HepG2 (cell line): ENCODE data around the gene ZNF780B. TPM values are rescaled to one million over a fixed set of nuclear protein-coding genes. Genes with fewer than 3 reads are reported as not detected.
A peak's percentile ranks its signal among the peaks of the same experiment; 100 is the strongest.

Experiments
- CCAR2 ChIP-seq: fragments of 200-400 bp; formaldehyde crosslinking; optimal IDR thresholded peaks from 2 replicates; pipeline ENCODE3; 2018; ENCODE audit warnings: low read depth, mild to moderate bottlenecking, low read length, moderate library complexity
- CEBPB ChIP-seq: IDR thresholded peaks from 2 replicates; pipeline ENCODE4 v1.6.1; 2011; ENCODE audit warnings: low read depth, low read length, improper control_type of control experiment, borderline replicate concordance
- HMG20B ChIP-seq: conservative IDR thresholded peaks from 2 replicates; pipeline ENCODE4 v1.6.1; 2016; ENCODE audit warnings: missing genetic modification reagents, missing compliant biosample characterization
- PHF20 ChIP-seq: sonication (generic); formaldehyde crosslinking; IDR thresholded peaks from 2 replicates; pipeline ENCODE4 v1.5.0; 2020; ENCODE audit warnings: mild to moderate bottlenecking, missing genetic modification reagents
- RFX3 ChIP-seq: IDR thresholded peaks from 2 replicates; pipeline ENCODE4 v1.6.1; 2016; ENCODE audit warnings: missing biosample characterization, missing genetic modification reagents
- TCF12 ChIP-seq, 2 experiments: fragments of 450-650 bp in 1 of 2; sonication (generic) in 1 of 2; formaldehyde crosslinking in 1 of 2; IDR thresholded peaks; 2 replicates each; pipeline versions ENCODE4 v1.6.1 to v1.8.0; 2017 to 2022; ENCODE audit warnings: antibody characterized with exemption in 1 of 2, mild to moderate bottlenecking in 1 of 2, missing genetic modification reagents in 1 of 2, moderate library complexity in 1 of 2
- ZNF772 ChIP-seq: sonication (generic); formaldehyde crosslinking; IDR thresholded peaks from 2 replicates; pipeline ENCODE4 v1.5.0; 2020; ENCODE audit warnings: mild to moderate bottlenecking, missing genetic modification reagents
- polyA plus RNA-seq, 8 experiments: library from polyadenylated mRNA; depleted of rRNA in 3 of 8; stranded (reverse) in 7 of 8; unstranded in 1 of 8; fragments of >200 nt; fragmentation: Illumina TruSeq in 4 of 8; extraction: Trizol in 4 of 8; gene quantifications; 2 replicates each; pipeline versions ENCODE4 v1.2.1 to v1.2.3, GENCODE V29; 2011 to 2016; ENCODE audit warnings: low read depth in 4 of 8, missing spikeins in 1 of 8, mixed read lengths in 1 of 8; ENCODE audit not compliant: insufficient read depth in 1 of 8
- total RNA-seq, 5 experiments: library from RNA; depleted of rRNA; stranded (reverse); fragments of >200 nt; fragmentation: Illumina TruSeq; extraction: Trizol; gene quantifications; 2 replicates each; pipeline ENCODE4 v1.2.3, GENCODE V29; 2016; ENCODE audit warnings: low read depth in 1 of 5
- TF ChIP-seq, protein P1 (sequence below): sonication (generic); formaldehyde crosslinking; IDR thresholded peaks from 2 replicates; pipeline ENCODE4 v1.4.0; 2020; ENCODE audit warnings: missing genetic modification reagents, borderline replicate concordance
- TF ChIP-seq, protein P2 (sequence below), 2 experiments: sonication (generic) in 1 of 2; formaldehyde crosslinking in 1 of 2; IDR thresholded peaks; 2 replicates each; pipeline versions ENCODE4 v1.6.1 to v1.9.0; 2014 to 2022; ENCODE audit warnings: antibody characterized with exemption in 1 of 2, borderline replicate concordance in 1 of 2, inconsistent platforms in 1 of 2, low read depth in 1 of 2, missing genetic modification reagents in 1 of 2
- TF ChIP-seq, protein P3 (sequence below): sonication (generic); formaldehyde crosslinking; IDR thresholded peaks from 2 replicates; pipeline ENCODE4 v1.4.0; 2020; ENCODE audit warnings: mild to moderate bottlenecking, missing genetic modification reagents

The ZNF780B gene
- total and polyA plus RNA-seq, 2 of the 13 experiments (the other 11 are each of a cell fraction or from before 2014, with no cell fraction given) = 6.6 to 21.9 TPM

DNA sequence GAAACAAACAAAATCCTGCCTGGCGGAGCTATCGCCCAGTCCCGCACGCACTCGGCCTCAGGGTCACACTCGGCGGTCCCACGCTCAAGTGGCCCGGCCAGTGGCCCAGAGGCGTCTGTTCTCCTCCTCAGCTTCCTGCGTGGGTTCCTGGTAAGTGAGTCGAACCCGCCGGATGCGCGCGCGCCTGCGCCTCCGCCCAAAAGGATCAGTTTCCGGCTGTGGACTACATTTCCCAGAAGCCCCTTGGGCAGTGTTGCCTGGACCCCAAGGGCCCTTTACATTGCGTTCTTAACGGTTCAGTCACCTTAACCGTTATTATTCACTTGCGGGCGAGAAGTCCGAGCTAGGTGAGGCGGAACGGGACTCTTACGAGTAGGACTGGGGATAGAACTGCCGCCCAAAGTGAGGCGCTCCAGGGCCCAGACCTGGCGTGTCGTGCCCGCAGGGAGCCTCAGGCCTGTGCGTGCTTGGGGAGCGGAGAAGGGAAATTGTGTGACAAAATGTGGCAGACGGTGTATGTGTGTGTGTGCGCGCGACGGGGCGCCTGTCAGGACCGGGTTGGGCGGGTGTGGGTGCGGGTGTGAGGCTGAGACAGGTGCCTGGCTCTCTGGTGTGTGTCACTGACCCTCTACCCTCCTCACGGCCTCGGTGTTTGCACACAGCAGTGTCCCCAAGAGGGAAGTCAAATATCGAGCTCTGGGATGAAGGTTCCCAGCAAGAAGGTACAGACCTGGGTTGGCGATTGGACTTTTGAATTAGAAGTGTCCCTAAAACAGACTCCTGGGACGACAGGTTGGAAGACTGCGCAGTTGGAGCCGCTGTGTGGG lies 59.0 kb downstream of the ZNF780B start, which contains the start of gene ZNF546 (continued):
- TF ChIP-seq CEBPB (no peak), CCAR2 (no peak), ZNF772 (CRISPR knock-in tag) (0 out of 2 replicates have a peak, but pooled peaks have one; percentile 35), RFX3 (CRISPR knock-in tag) (no peak), TCF12 (IDR thresholded peaks at IDR 0.05) (no peak), TCF12 (CRISPR knock-in tag; IDR thresholded peaks at IDR 0.05) (no peak), PHF20 (CRISPR knock-in tag) (peak; percentile 77), HMG20B (CRISPR knock-in tag) (no peak)
- TF ChIP-seq, protein P1, sequence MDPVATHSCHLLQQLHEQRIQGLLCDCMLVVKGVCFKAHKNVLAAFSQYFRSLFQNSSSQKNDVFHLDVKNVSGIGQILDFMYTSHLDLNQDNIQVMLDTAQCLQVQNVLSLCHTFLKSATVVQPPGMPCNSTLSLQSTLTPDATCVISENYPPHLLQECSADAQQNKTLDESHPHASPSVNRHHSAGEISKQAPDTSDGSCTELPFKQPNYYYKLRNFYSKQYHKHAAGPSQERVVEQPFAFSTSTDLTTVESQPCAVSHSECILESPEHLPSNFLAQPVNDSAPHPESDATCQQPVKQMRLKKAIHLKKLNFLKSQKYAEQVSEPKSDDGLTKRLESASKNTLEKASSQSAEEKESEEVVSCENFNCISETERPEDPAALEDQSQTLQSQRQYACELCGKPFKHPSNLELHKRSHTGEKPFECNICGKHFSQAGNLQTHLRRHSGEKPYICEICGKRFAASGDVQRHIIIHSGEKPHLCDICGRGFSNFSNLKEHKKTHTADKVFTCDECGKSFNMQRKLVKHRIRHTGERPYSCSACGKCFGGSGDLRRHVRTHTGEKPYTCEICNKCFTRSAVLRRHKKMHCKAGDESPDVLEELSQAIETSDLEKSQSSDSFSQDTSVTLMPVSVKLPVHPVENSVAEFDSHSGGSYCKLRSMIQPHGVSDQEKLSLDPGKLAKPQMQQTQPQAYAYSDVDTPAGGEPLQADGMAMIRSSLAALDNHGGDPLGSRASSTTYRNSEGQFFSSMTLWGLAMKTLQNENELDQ (CRISPR knock-in tag) = no peak
- TF ChIP-seq, protein P2, sequence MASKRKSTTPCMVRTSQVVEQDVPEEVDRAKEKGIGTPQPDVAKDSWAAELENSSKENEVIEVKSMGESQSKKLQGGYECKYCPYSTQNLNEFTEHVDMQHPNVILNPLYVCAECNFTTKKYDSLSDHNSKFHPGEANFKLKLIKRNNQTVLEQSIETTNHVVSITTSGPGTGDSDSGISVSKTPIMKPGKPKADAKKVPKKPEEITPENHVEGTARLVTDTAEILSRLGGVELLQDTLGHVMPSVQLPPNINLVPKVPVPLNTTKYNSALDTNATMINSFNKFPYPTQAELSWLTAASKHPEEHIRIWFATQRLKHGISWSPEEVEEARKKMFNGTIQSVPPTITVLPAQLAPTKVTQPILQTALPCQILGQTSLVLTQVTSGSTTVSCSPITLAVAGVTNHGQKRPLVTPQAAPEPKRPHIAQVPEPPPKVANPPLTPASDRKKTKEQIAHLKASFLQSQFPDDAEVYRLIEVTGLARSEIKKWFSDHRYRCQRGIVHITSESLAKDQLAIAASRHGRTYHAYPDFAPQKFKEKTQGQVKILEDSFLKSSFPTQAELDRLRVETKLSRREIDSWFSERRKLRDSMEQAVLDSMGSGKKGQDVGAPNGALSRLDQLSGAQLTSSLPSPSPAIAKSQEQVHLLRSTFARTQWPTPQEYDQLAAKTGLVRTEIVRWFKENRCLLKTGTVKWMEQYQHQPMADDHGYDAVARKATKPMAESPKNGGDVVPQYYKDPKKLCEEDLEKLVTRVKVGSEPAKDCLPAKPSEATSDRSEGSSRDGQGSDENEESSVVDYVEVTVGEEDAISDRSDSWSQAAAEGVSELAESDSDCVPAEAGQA (IDR thresholded peaks at IDR 0.05; ENCODE audit: low read depth) = peak; percentile 11; the same call in 1 of the 2 replicates
- TF ChIP-seq, protein P2 (CRISPR knock-in tag; IDR thresholded peaks at IDR 0.05; ENCODE audit: borderline replicate concordance) = no peak
- TF ChIP-seq, protein P3, sequence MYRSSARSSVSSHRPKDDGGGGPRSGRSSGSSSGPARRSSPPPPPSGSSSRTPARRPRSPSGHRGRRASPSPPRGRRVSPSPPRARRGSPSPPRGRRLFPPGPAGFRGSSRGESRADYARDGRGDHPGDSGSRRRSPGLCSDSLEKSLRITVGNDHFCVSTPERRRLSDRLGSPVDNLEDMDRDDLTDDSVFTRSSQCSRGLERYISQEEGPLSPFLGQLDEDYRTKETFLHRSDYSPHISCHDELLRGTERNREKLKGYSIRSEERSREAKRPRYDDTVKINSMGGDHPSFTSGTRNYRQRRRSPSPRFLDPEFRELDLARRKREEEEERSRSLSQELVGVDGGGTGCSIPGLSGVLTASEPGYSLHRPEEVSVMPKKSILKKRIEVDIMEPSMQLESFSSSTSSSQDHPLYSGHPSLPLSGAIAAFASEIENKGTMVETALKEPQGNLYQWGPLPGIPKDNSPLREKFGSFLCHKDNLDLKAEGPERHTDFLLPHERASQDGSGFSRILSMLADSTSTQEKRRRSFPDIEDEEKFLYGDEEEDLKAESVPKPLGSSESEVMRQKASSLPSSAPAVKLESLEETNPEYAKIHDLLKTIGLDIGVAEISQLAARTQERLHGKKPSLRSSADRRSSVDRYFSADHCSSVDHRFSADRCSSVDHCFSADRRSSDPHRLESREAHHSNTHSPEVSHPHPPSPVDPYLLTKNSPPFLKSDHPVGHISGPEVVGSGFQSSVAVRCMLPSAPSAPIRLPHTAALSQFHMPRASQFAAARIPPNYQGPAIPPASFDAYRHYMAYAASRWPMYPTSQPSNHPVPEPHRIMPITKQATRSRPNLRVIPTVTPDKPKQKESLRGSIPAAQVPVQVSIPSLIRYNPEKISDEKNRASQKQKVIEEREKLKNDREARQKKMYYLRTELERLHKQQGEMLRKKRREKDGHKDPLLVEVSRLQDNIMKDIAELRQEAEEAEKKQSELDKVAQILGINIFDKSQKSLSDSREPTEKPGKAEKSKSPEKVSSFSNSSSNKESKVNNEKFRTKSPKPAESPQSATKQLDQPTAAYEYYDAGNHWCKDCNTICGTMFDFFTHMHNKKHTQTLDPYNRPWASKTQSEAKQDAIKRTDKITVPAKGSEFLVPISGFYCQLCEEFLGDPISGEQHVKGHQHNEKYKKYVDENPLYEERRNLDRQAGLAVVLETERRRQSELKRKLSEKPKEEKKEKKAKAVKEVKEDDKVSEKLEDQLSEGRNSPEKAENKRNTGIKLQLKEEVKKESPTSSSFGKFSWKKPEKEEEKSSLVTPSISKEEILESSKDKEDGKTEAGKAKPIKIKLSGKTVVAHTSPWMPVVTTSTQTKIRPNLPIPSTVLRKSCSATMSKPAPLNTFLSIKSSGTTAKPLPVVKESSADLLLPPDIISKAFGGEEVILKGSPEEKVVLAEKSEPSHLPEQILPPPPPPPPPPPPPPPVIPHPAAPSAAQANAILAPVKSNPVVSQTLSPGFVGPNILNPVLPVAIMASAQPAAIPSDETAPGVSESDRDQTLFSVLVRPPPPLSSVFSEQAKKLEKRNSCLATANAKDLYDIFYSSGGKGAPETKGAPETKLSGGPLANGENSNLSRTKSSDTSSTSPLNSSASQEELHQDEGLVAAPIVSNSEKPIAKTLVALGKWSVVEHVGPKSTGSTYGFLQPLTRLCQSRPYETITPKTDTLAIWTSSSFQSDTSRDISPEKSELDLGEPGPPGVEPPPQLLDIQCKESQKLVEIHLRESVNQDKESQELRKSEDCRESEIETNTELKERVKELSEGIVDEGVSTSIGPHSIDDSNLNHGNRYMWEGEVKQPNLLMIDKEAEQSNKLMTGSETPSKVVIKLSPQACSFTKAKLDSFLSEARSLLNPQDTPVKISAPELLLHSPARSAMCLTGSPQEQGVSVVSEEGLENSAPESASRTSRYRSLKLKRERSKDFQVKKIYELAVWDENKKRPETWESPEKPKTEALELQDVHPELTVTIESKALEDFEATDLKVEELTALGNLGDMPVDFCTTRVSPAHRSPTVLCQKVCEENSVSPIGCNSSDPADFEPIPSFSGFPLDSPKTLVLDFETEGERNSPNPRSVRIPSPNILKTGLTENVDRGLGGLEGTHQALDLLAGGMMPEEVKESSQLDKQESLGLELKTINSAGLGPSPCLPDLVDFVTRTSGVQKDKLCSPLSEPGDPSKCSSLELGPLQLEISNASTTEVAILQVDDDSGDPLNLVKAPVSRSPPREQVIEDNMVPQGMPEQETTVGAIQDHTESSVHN (CRISPR knock-in tag) = no peak
